IMR-90 (cell line): ENCODE measurements around the gene TNFRSF1B. TPM values are rescaled to one million over a fixed set of nuclear protein-coding genes. Genes with fewer than 3 reads are reported as not detected.

Experiments used
- ATAC-seq: fragments of 200-7000 bp; cut with Tn5 transposase; 2 replicates; pipeline ENCODE4 v1.9.1; 2020; ENCODE audit warnings: low read depth, mild to moderate bottlenecking, moderate library complexity
- BruUV-seq: library from RNA; stranded (reverse); fragments of 400-500 nt; replicated peaks from 2 replicates; lab custom pipeline; 2021; lab: Mats Ljungman, UMichigan
- CTCF ChIA-PET: fragments of 300-600 bp; formaldehyde crosslinking; extraction: SDS; loops from one replicate; lab custom pipeline; 2021; ENCODE audit warnings: antibody characterized with exemption; lab: Yijun Ruan, JAX
- POLR2A ChIA-PET: fragments of 300-600 bp; sonication (Branson Sonifier 250); formaldehyde crosslinking; loops from one replicate; lab custom pipeline; 2022; ENCODE audit warnings: antibody characterized with exemption; ENCODE audit not compliant: unreplicated experiment; lab: Charles Lee
- DNase-seq: peaks from one replicate; pipeline ENCODE4 v3.0.0; 2013
- H2AFZ ChIP-seq: replicated peaks from 2 replicates; pipeline ENCODE3; 2013; ENCODE audit warnings: low read length, mild to moderate bottlenecking; ENCODE audit not compliant: poor library complexity
- H2AK5ac ChIP-seq: 2 replicates; pipeline ENCODE4 v1.6.1; 2013; ENCODE audit warnings: low read depth, low read length, inconsistent platforms
- H2AK9ac ChIP-seq: replicated peaks from 2 replicates; pipeline ENCODE3; 2013; ENCODE audit warnings: mild to moderate bottlenecking, low read depth, low read length, moderate library complexity; ENCODE audit not compliant: poor library complexity
- H2BK120ac ChIP-seq: 2 replicates; pipeline ENCODE4 v1.6.1; 2013; ENCODE audit warnings: low read depth, low read length, inconsistent platforms
- H2BK15ac ChIP-seq: 3 replicates; pipeline ENCODE4 v1.6.1; 2013; ENCODE audit warnings: low read depth, low read length, inconsistent platforms
- H2BK20ac ChIP-seq: 2 replicates; pipeline ENCODE4 v1.6.1; 2013; ENCODE audit warnings: low read depth, mild to moderate bottlenecking, inconsistent platforms, low read length, moderate library complexity
- H2BK5ac ChIP-seq: 2 replicates; pipeline ENCODE4 v1.6.1; 2013; ENCODE audit warnings: mild to moderate bottlenecking, low read depth, low read length, inconsistent platforms; ENCODE audit not compliant: poor library complexity, severe bottlenecking
- H3K14ac ChIP-seq: replicated peaks from 2 replicates; pipeline ENCODE4 v1.6.1; 2013; ENCODE audit warnings: low read depth, low read length, inconsistent platforms
- H3K18ac ChIP-seq: 2 replicates; pipeline ENCODE4 v1.6.1; 2013; ENCODE audit warnings: low read depth, low read length, control low read depth
- H3K23ac ChIP-seq: 2 replicates; pipeline ENCODE4 v1.6.1; 2013; ENCODE audit warnings: low read depth, low read length, inconsistent platforms
- H3K27ac ChIP-seq: 2 replicates; pipeline ENCODE4 v1.5.1; 2013; ENCODE audit warnings: mild to moderate bottlenecking, control low read depth, low read length; ENCODE audit not compliant: insufficient read depth
- H3K27me3 ChIP-seq: 2 replicates; pipeline ENCODE4 v1.6.1; 2013; ENCODE audit warnings: low read length; ENCODE audit not compliant: control insufficient read depth, insufficient read depth
- H3K36me3 ChIP-seq: 2 replicates; pipeline ENCODE4 v1.6.1; 2013; ENCODE audit warnings: low read length, mixed read lengths; ENCODE audit not compliant: control insufficient read depth, insufficient read depth
- H3K4ac ChIP-seq: 2 replicates; pipeline ENCODE4 v1.6.1; 2013; ENCODE audit warnings: low read depth, low read length, inconsistent platforms
- H3K4me1 ChIP-seq: 2 replicates; pipeline ENCODE4 v1.6.1; 2013; ENCODE audit warnings: low read length, mixed read lengths; ENCODE audit not compliant: control insufficient read depth, insufficient read depth
- H3K4me2 ChIP-seq: 2 replicates; pipeline ENCODE4 v1.6.1; 2013; ENCODE audit warnings: low read depth, mild to moderate bottlenecking, control low read depth, low read length, moderate library complexity
- H3K4me3 ChIP-seq: 2 replicates; pipeline ENCODE4 v1.5.1; 2013; ENCODE audit warnings: low read depth, mild to moderate bottlenecking, control low read depth, low read length, moderate library complexity; ENCODE audit not compliant: insufficient read depth
- H3K56ac ChIP-seq: 2 replicates; pipeline ENCODE4 v1.6.1; 2013; ENCODE audit warnings: low read length, inconsistent platforms; ENCODE audit not compliant: insufficient read depth; ENCODE audit errors: extremely low read depth
- H3K79me1 ChIP-seq, 2 experiments: 2 replicates each; pipeline ENCODE4 v1.6.1; 2013; ENCODE audit warnings: low read length in 2 of 2, inconsistent platforms in 1 of 2, low read depth in 1 of 2
- H3K9ac ChIP-seq: 2 replicates; pipeline ENCODE4 v1.6.1; 2013; ENCODE audit warnings: low read depth, low read length, control low read depth
- H3K9me1 ChIP-seq: 2 replicates; pipeline ENCODE4 v1.6.1; 2013; ENCODE audit warnings: low read length, inconsistent platforms; ENCODE audit not compliant: insufficient read depth
- H3K9me3 ChIP-seq: 2 replicates; pipeline ENCODE4 v1.6.1; 2013; ENCODE audit warnings: low read length; ENCODE audit not compliant: control insufficient read depth, insufficient read depth
- H4K20me1 ChIP-seq: 2 replicates; pipeline ENCODE4 v1.6.1; 2013; ENCODE audit warnings: low read length, inconsistent platforms; ENCODE audit not compliant: insufficient read depth
- H4K5ac ChIP-seq: 2 replicates; pipeline ENCODE4 v1.6.1; 2013; ENCODE audit warnings: mild to moderate bottlenecking, low read depth, low read length, control low read depth
- H4K8ac ChIP-seq, 2 experiments: 2 replicates each; pipeline ENCODE4 v1.6.1; 2013; ENCODE audit warnings: low read depth in 2 of 2, low read length in 2 of 2, control low read depth in 1 of 2, inconsistent platforms in 1 of 2
- H4K91ac ChIP-seq: 2 replicates; pipeline ENCODE4 v1.6.1; 2013; ENCODE audit warnings: low read depth, low read length, inconsistent platforms; ENCODE audit not compliant: insufficient read depth
- CEBPB ChIP-seq: IDR thresholded peaks from 2 replicates; pipeline ENCODE4 v1.6.1; 2012; ENCODE audit warnings: low read depth, low read length, improper control_type of control experiment
- WGBS, 2 experiments: methylation state at CpG; one replicate each; pipeline versions ENCODE4 v1.1.5 to v1.1.7; 2013; ENCODE audit warnings: missing lambda C conversion rate in 2 of 2; ENCODE audit not compliant: insufficient read length in 1 of 2; ENCODE audit errors: extremely low coverage in 2 of 2; 5-methylcytosine and 5-hydroxymethylcytosine counted together
- dilution Hi-C: fragments of 300-500 bp; cut with HindIII; formaldehyde crosslinking; loops from one replicate; pipeline ENCODE4 v1.14.3; 2018; ENCODE audit warnings: low sequenced_read_pairs; ENCODE audit not compliant: unreplicated experiment
- in situ Hi-C: fragments of 300-500 bp; cut with MboI; formaldehyde crosslinking; loops from 3 replicates; pipeline ENCODE4 v1.14.3; 2019; ENCODE audit warnings: low sequenced_read_pairs, inconsistent platforms, mixed read lengths
- intact Hi-C: fragments of 100-400 bp; cut with micrococcal nuclease; formaldehyde crosslinking; loops from 2 replicates; pipeline ENCODE4 v1.10.0; 2022
- polyA plus RNA-seq, 3 experiments: library from polyadenylated mRNA; depleted of rRNA; stranded (reverse); fragments of >200 nt; gene quantifications; 2 replicates each; pipeline ENCODE4 v1.2.3, GENCODE V29; 2012; ENCODE audit warnings: low replicate concordance in 1 of 3
- total RNA-seq: library from RNA; depleted of rRNA; stranded (reverse); fragments of >200 nt; gene quantifications from 2 replicates; pipeline ENCODE4 v1.2.3, GENCODE V29; 2012
- TF ChIP-seq, protein P1 (sequence below): fragments of 150-350 bp; IDR thresholded peaks from 2 replicates; pipeline ENCODE4 v1.6.1; 2017; ENCODE audit warnings: mild to moderate bottlenecking, antibody characterized with exemption, low read length, low read depth

The TNFRSF1B gene
- total and polyA plus RNA-seq, 2 of the 4 experiments (the other 2 are of a cell fraction) = 4.3 to 8.9 TPM

DNA sequence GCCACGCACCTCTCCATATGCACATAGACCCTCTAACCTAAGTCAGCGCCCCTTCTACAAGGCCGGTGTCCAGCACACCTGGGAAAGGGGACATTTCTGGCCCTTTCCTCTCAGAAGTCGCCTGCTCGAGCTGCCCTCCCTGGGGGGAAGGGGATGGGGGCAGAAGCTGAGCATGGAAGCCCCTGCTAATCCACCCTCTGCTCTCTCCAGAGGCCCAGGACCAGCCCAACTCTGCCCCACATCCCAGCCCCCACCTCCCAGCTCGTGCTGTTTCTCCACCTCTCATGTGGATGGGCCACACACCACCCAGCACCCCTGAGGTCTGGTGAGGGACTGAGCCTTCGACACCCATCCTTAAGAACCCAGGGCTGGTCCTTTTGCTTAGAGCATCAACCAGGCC, 14.8 kb downstream of the TNFRSF1B start:
- peaks cover 11% of the 10 kb centered on the region for H3K9me1 ChIP-seq
- H2BK20ac ChIP-seq = no peak overlapping the region
- dilution Hi-C loops = no loop called here
- peak overlapping the region; percentile 6 for H2AFZ ChIP-seq
- no peak overlapping the region for H2AK9ac ChIP-seq
- no peak overlapping the region for H3K4ac ChIP-seq
- POLR2A ChIA-PET = no interaction called here
- no peak overlapping the region for H3K9ac ChIP-seq
- H3K4me3 ChIP-seq = no peak overlapping the region
- H2BK5ac ChIP-seq = no peak overlapping the region
- H4K5ac ChIP-seq = no peak overlapping the region
- no peak overlapping the region for H3K23ac ChIP-seq
- no peaks in the 10 kb centered on the region for H3K36me3 ChIP-seq
- no peaks in the 10 kb centered on the region for H3K9me3 ChIP-seq
- H3K27me3 ChIP-seq = no peaks in the 10 kb centered on the region
- TF ChIP-seq CEBPB = no peak
- TF ChIP-seq, protein P1, sequence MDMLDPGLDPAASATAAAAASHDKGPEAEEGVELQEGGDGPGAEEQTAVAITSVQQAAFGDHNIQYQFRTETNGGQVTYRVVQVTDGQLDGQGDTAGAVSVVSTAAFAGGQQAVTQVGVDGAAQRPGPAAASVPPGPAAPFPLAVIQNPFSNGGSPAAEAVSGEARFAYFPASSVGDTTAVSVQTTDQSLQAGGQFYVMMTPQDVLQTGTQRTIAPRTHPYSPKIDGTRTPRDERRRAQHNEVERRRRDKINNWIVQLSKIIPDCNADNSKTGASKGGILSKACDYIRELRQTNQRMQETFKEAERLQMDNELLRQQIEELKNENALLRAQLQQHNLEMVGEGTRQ = no peak
- no peaks in the 10 kb centered on the region for H4K20me1 ChIP-seq
- H4K8ac ChIP-seq = no peak overlapping the region
- no peak overlapping the region for H3K27ac ChIP-seq
- in situ Hi-C loops = no loop called here
- BruUV-seq = no TSS peak
- 0 out of 2 replicates have a peak overlapping the region, but pooled peaks have one; percentile 7 for H4K91ac ChIP-seq
- H2AK5ac ChIP-seq = no peak overlapping the region; the same call in 1 of the 2 replicates
- H3K14ac ChIP-seq = no peak overlapping the region
- no peak overlapping the region for H2BK120ac ChIP-seq
- H3K56ac ChIP-seq = no peak overlapping the region
- H2BK15ac ChIP-seq = no peak overlapping the region
- intact Hi-C loops = no loop called here
- DNase-seq = no peak
- peaks cover 0 to 14% of the 10 kb centered on the region in 2 experiments; a peak in 3 of 4 replicates for H3K79me1 ChIP-seq
- H3K4me2 ChIP-seq = no peak overlapping the region
- CTCF ChIA-PET = interaction anchor here (2.0 kb wide), 1 partner anchor 56 kb away, joined by 4 read pairs; no protein-coding TSS in a partner anchor
- WGBS, 2 experiments = 100% methylated on average over 1 of the region's 7 CpGs; no CpG with 5 or more reads in 1 of the 2 experiments
- peaks cover 49% of the 10 kb centered on the region for H3K4me1 ChIP-seq
- no peak for ATAC-seq
- H3K18ac ChIP-seq = no peak overlapping the region
